ENCODE data around the gene FARS2. TPM values are rescaled to one million over a fixed set of nuclear protein-coding genes. Genes with fewer than 3 reads are reported as not detected.

The FARS2 gene
- total RNA-seq, 1 experiment from 2014 or later = 15.0 TPM

DNA sequence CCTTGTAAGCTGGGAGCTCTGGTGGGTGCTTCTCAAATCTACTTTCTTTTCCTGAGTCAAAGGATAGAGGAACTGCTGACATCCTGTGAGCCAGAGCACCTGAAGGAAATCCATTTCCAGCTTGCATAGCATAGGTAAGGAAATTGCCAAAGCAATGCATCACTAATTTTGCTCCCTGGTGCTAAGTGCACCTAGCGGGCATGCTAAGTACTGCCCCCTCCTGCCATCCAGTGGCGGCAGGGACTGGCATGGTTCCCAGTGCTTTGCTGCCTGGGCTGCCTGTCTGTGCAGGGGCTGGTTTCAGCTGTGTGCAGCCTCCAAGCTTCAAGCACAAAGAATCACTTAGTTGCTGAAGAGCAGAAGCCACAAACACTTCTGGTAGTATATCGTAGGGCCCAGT is 63.9 kb downstream of the FARS2 start (continued):
- no peak for TF ChIP-seq ATF6 (CRISPR knock-in tag; IDR thresholded peaks at IDR 0.05)
- TF ChIP-seq USF2 (CRISPR knock-in tag; IDR thresholded peaks at IDR 0.05) = no peak
- no peak for TF ChIP-seq NFYB (CRISPR knock-in tag; conservative IDR thresholded peaks at IDR 0.05; ENCODE audit: low read depth)

DNA sequence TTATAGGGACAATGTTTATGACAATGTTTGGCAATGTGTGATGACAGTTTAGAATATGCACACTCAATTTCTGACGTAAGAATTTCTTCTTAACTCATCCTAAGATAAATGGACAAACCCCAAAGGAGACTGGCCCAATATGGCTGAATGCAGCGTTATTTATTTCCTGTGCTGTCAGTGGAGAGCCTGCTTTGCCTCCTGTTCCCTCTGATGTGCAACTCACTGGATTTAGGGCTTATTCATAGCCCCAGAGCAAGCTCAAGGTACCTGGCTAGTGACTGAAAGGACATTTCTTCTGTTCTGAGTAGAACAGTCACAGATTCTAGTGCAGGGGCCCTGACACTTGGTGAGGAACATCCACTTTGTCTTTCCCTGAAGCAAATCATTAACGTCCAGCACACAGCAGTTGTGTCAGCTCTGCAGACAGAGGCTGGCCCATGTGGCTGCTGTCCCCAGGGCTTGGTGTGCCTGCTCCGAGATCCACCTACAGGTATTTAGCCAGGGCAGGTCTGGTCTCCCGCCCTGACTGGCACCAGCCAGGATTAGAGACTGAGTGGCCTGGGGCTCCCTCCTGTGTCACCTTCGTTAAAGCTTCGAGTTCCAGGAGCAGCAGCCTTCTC is 64.8 kb downstream of the FARS2 start:
- no peak overlapping the region for H3K4me3 Mint-ChIP-seq
- H3K27ac Mint-ChIP-seq = no peak overlapping the region
- POLR2A ChIA-PET = no interaction called here
- H3K36me3 Mint-ChIP-seq = peaks cover 50% of the 10 kb centered on the region
- no peak for DNase-seq (ENCODE audit: low spot score)
- CTCF ChIA-PET = no interaction called here
- no peak for TF ChIP-seq ZNF317 (CRISPR knock-in tag; IDR thresholded peaks at IDR 0.05; ENCODE audit: borderline replicate concordance, low read depth)
- TF ChIP-seq ZNF121 (CRISPR knock-in tag; IDR thresholded peaks at IDR 0.05) = no peak
- no peak for TF ChIP-seq STAT6 (CRISPR knock-in tag; conservative IDR thresholded peaks at IDR 0.05; ENCODE audit: low read depth)
- no peak for TF ChIP-seq NFE2L1 (CRISPR knock-in tag; IDR thresholded peaks at IDR 0.05)
- no peak for TF ChIP-seq GTF2I (CRISPR knock-in tag; conservative IDR thresholded peaks at IDR 0.05)
- no peak for TF ChIP-seq ESRRA (CRISPR knock-in tag; IDR thresholded peaks at IDR 0.05; ENCODE audit: borderline replicate concordance)
- TF ChIP-seq, protein P1, sequence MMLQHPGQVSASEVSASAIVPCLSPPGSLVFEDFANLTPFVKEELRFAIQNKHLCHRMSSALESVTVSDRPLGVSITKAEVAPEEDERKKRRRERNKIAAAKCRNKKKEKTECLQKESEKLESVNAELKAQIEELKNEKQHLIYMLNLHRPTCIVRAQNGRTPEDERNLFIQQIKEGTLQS (CRISPR knock-in tag; conservative IDR thresholded peaks at IDR 0.05) = no peak
- TF ChIP-seq FOXK1 (CRISPR knock-in tag; IDR thresholded peaks at IDR 0.05) = no peak
- no peak for TF ChIP-seq FOXP4 (CRISPR knock-in tag; IDR thresholded peaks at IDR 0.05)
- no peak for TF ChIP-seq TP53 (CRISPR knock-in tag; IDR thresholded peaks at IDR 0.05)
- TF ChIP-seq ZNF396 (CRISPR knock-in tag; IDR thresholded peaks at IDR 0.05; ENCODE audit: borderline replicate concordance) = no peak
- no peak for TF ChIP-seq SMAD4 (CRISPR knock-in tag; IDR thresholded peaks at IDR 0.05)
- no peak for TF ChIP-seq E2F5 (CRISPR knock-in tag; IDR thresholded peaks at IDR 0.05)
- H3K4me1 Mint-ChIP-seq = no peaks in the 10 kb centered on the region
- H3K27me3 Mint-ChIP-seq (ENCODE audit: low read depth) = no peaks in the 10 kb centered on the region; the same call in 1 of the 2 replicates
- ATAC-seq = no peak
- H3K9me3 Mint-ChIP-seq = peaks cover 58% of the 10 kb centered on the region

All from WTC11 (cell line).